Esophagus (tissue), 2 donors: ENCODE results near the gene PRRC2B. TPM values are rescaled to one million over a fixed set of nuclear protein-coding genes. Genes with fewer than 3 reads are reported as not detected.
"Not testable (repeated sequence)": the region's sequence is repeated elsewhere in the genome, so short reads cannot be mapped to it uniquely, and the experiment has no call there.

Experiments
- H3K27ac ChIP-seq, 2 donors: one replicate each; pipeline ENCODE4 v1.5.1; 2013; ENCODE audit warnings: low read depth in 2 of 2, mild to moderate bottlenecking in 2 of 2, inconsistent platforms in 1 of 2, low read length in 1 of 2, moderate library complexity in 1 of 2
- H3K27me3 ChIP-seq, 2 donors: one replicate each; pipeline ENCODE4 v1.6.1; 2013; ENCODE audit warnings: low read length in 2 of 2, control low read depth in 1 of 2, mild to moderate bottlenecking in 1 of 2; ENCODE audit not compliant: insufficient read depth in 2 of 2, control insufficient read depth in 1 of 2
- H3K36me3 ChIP-seq, 2 donors: one replicate each; pipeline ENCODE4 v1.6.1; 2013; ENCODE audit warnings: low read length in 1 of 2; ENCODE audit not compliant: control insufficient read depth in 2 of 2, insufficient read depth in 2 of 2
- H3K4me1 ChIP-seq, 2 donors: one replicate each; pipeline ENCODE4 v1.6.1; 2013; ENCODE audit warnings: low read length in 1 of 2; ENCODE audit not compliant: control insufficient read depth in 2 of 2, insufficient read depth in 2 of 2
- H3K4me3 ChIP-seq, 2 donors: one replicate each; pipeline ENCODE4 v1.5.1; 2013; ENCODE audit warnings: low read length in 2 of 2, mild to moderate bottlenecking in 2 of 2, low read depth in 1 of 2, moderate library complexity in 1 of 2
- H3K9me3 ChIP-seq, 2 donors: one replicate each; pipeline ENCODE4 v1.6.1; 2013; ENCODE audit warnings: mild to moderate bottlenecking in 2 of 2, low read depth in 1 of 2, low read length in 1 of 2, moderate library complexity in 1 of 2; ENCODE audit not compliant: control insufficient read depth in 2 of 2, insufficient read depth in 1 of 2
- WGBS, 2 donors: extraction: QIAGEN DNeasy Blood & Tissue Kit; methylation state at CpG; one replicate each; pipeline ENCODE4 v1.1.7; 2013; 5-methylcytosine and 5-hydroxymethylcytosine counted together
- polyA plus RNA-seq, 2 donors: library from polyadenylated mRNA; stranded (reverse); fragments of 200-250 nt; gene quantifications; one replicate each; pipeline ENCODE4 v1.2.3, GENCODE V29; 2013
- donor health status: healthy with polysubstance abuse.
- donor health status: Bipolar disorder and iron deficiency.

PRRC2B gene
- polyA plus RNA-seq, 2 donors, result 26.8 to 60.0 TPM

- WGBS, 2 donors, result 63 to 79% methylated on average over 5 of the region's 5 CpGs
- Histone ChIP-seq H3K4me1 (no peaks in the 10 kb centered on the region), H3K4me3 (no peak overlapping the region), H3K36me3 (no peaks in the 10 kb centered on the region), H3K27ac (no peak overlapping the region), H3K9me3 (no peaks in the 10 kb centered on the region), H3K27me3 (no peaks in the 10 kb centered on the region)
Measured at GRCh38 chr9:131385296-131385695, 8.6 kb upstream of the PRRC2B start.

- Histone ChIP-seq H3K4me3 (no peak overlapping the region), H3K27me3 (no peaks in the 10 kb centered on the region), H3K9me3 (no peaks in the 10 kb centered on the region), H3K27ac (no peak overlapping the region), H3K36me3 (no peaks in the 10 kb centered on the region), H3K4me1 (no peaks in the 10 kb centered on the region)
- 73 to 80% methylated on average over 6 of the region's 6 CpGs for WGBS, 2 donors
Measured at GRCh38 chr9:131386281-131386680, 7.6 kb upstream of the PRRC2B start.

- H3K36me3 ChIP-seq, result no peaks in the 10 kb centered on the region
- H3K4me1 ChIP-seq, result no peaks in the 10 kb centered on the region
- H3K27ac ChIP-seq, result no peak overlapping the region
- WGBS, 2 donors, result 52 to 60% methylated on average over 6 of the region's 6 CpGs
- no peaks in the 10 kb centered on the region for H3K9me3 ChIP-seq
- H3K4me3 ChIP-seq, result no peak overlapping the region
- H3K27me3 ChIP-seq, result no peaks in the 10 kb centered on the region
Measured at GRCh38 chr9:131387394-131387793, 6.5 kb upstream of the PRRC2B start.

- H3K4me3 ChIP-seq, result no peak overlapping the region
- 75 to 82% methylated on average over 7 of the region's 7 CpGs for WGBS, 2 donors
- no peaks in the 10 kb centered on the region for H3K36me3 ChIP-seq
- H3K27ac ChIP-seq, result no peak overlapping the region
- no peaks in the 10 kb centered on the region for H3K27me3 ChIP-seq
- no peaks in the 10 kb centered on the region for H3K9me3 ChIP-seq
- H3K4me1 ChIP-seq, result no peaks in the 10 kb centered on the region
Measured at GRCh38 chr9:131391020-131391419, 2.9 kb upstream of the PRRC2B start.

- no peaks in the 10 kb centered on the region for H3K27me3 ChIP-seq
- 91 to 95% methylated on average over 4 of the region's 4 CpGs for whole genome bisulfite sequencing, 2 donors
- no peaks in the 10 kb centered on the region for H3K36me3 ChIP-seq
- H3K4me1 ChIP-seq, result peaks cover 0 to 1% of the 10 kb centered on the region in 2 donors
- no peak overlapping the region for H3K27ac ChIP-seq
- no peaks in the 10 kb centered on the region for H3K9me3 ChIP-seq
- no peak overlapping the region for H3K4me3 ChIP-seq
Measured at GRCh38 chr9:131391504-131391903, 2.4 kb upstream of the PRRC2B start.

- H3K4me1 ChIP-seq, result peaks cover 7 to 10% of the 10 kb centered on the region in 2 donors
- peak overlapping the region; percentile 98 to 99 for H3K27ac ChIP-seq
- 0 to 1% methylated on average over 48 to 63 of the region's 63 CpGs for WGBS, 2 donors
- H3K4me3 ChIP-seq, result peak overlapping the region; percentile 75 to 88
- H3K27me3 ChIP-seq, result no peaks in the 10 kb centered on the region
- H3K9me3 ChIP-seq, result no peaks in the 10 kb centered on the region
- H3K36me3 ChIP-seq, result no peaks in the 10 kb centered on the region
Measured at GRCh38 chr9:131394464-131395156, 724 bp downstream of the PRRC2B start.

- H3K27me3 ChIP-seq, result no peaks in the 10 kb centered on the region
- H3K9me3 ChIP-seq, result no peaks in the 10 kb centered on the region
- peaks cover 9 to 10% of the 10 kb centered on the region in 2 donors for H3K4me1 ChIP-seq
- peak overlapping the region; percentile 75 to 88 for H3K4me3 ChIP-seq
- H3K27ac ChIP-seq, result peak overlapping the region; percentile 98 to 99
- 10 to 13% methylated on average over 17 of the region's 17 CpGs for WGBS, 2 donors
- no peaks in the 10 kb centered on the region for H3K36me3 ChIP-seq
Measured at GRCh38 chr9:131395157-131396098, 1.5 kb downstream of the PRRC2B start.

- H3K36me3 ChIP-seq, H3K9me3 ChIP-seq, H3K27me3 ChIP-seq: not testable (repeated sequence)
- Histone ChIP-seq H3K27ac (peak overlapping the region in 1 of 2 donors; percentile 98), H3K4me1 (peaks cover 10 to 11% of the 10 kb centered on the region in 2 donors), H3K4me3 (peak overlapping the region in 1 of 2 donors; percentile 88)
- WGBS, 2 donors, result 31 to 36% methylated on average over 4 of the region's 4 CpGs
Measured at GRCh38 chr9:131396099-131396479, 2.2 kb downstream of the PRRC2B start.

- Histone ChIP-seq H3K9me3 (no peaks in the 10 kb centered on the region), H3K27ac (peak overlapping the region; percentile 79 to 87), H3K27me3 (no peaks in the 10 kb centered on the region), H3K36me3 (no peaks in the 10 kb centered on the region), H3K4me1 (peaks cover 10 to 11% of the 10 kb centered on the region in 2 donors), H3K4me3 (peak overlapping the region in 1 of 2 donors; percentile 17)
- WGBS, 2 donors, result 34 to 50% methylated on average over 3 of the region's 3 CpGs
Measured at GRCh38 chr9:131396626-131397025, 2.7 kb downstream of the PRRC2B start.
